Measurements from ENCODE around the gene ADCY10.

DNA sequence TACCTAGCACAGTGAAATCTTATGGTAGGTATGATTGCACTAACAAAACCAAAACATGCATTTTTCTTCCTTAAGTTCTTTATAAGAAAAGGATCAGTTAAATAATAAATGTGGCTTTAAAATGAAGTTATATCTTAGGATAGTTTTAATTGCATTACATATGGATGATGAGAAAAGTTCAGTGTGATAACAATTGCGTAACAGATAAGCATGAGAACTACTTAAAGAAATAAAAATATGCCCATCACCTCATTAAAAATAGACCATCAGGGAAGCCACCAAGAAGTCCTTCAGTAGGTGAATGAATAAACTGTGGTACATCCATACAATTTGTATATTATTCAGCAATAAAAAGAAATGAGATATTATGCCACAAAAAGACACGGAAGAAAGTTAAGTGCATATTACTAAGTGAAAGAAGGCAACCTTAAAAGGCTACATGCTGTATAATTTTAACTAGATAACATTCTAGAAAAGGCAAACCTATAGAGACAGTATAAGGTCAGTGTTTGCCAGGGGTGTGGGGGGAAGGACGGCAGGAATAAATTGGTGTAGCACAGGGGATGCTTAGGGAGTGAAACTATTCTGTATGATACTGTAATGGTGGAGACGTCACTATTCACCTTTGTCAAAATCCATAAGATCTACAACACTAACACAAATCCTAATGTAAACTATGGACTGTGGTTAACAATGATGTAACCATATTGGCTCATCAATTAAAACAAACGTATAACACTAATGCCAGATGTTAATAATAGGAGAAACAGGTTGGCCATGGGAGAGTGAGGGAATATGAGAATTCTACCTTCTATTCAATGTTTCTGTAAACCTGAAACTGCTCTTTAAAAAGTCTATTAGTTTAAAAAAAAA lies 149.2 kb downstream of the ADCY10 start:
- TF ChIP-seq CTCF (conservative IDR thresholded peaks at IDR 0.05; ENCODE audit: low read length) (no peak), EZH2phosphoT487 (IDR thresholded peaks at IDR 0.05; ENCODE audit: borderline replicate concordance, low read depth, low read length) (no peak)
